Suprapubic skin (tissue), 4 donors: ENCODE measurements around the gene ACAP3. TPM values are rescaled to one million over a fixed set of nuclear protein-coding genes. Genes with fewer than 3 reads are reported as not detected.

Experiments used
- DNase-seq, 2 donors: peaks; one replicate each; pipeline ENCODE4 v3.0.0-alpha.2; 2019; ENCODE audit warnings: low spot score in 2 of 2
- H3K27ac ChIP-seq: fragments of 200-600 bp; sonication (generic); one replicate; pipeline ENCODE4 v1.5.1; 2019
- H3K27me3 ChIP-seq: fragments of 200-600 bp; sonication (generic); one replicate; pipeline ENCODE4 v1.5.1; 2019
- H3K36me3 ChIP-seq: fragments of 200-600 bp; sonication (generic); one replicate; pipeline ENCODE4 v1.5.1; 2019
- H3K4me1 ChIP-seq: fragments of 200-600 bp; sonication (generic); one replicate; pipeline ENCODE4 v1.5.1; 2019
- H3K4me3 ChIP-seq: fragments of 200-600 bp; sonication (generic); one replicate; pipeline ENCODE4 v1.5.1; 2019; ENCODE audit warnings: mild to moderate bottlenecking
- H3K9me3 ChIP-seq: fragments of 200-600 bp; sonication (generic); one replicate; pipeline ENCODE4 v1.5.1; 2019
- EP300 ChIP-seq: sonication (generic); formaldehyde crosslinking; IDR thresholded peaks from one replicate; pipeline ENCODE4 v1.6.1; 2017; ENCODE audit warnings: antibody characterized with exemption
- POLR2A ChIP-seq, 2 donors: fragments of 450-650 bp; IDR thresholded peaks; one replicate each; pipeline ENCODE4 v1.6.1; 2017; ENCODE audit warnings: antibody characterized with exemption in 2 of 2, mild to moderate bottlenecking in 2 of 2, moderate library complexity in 2 of 2
- POLR2AphosphoS5 ChIP-seq, 3 donors: sonication (generic); formaldehyde crosslinking; IDR thresholded peaks; one replicate each; pipeline ENCODE4 v1.6.1; 2017; ENCODE audit warnings: antibody characterized with exemption in 3 of 3
- WGBS: methylation state at CpG from one replicate; pipeline ENCODE4 v1.1.5; 2018; 5-methylcytosine and 5-hydroxymethylcytosine counted together
- total RNA-seq, 4 donors: library from RNA; depleted of rRNA; stranded (reverse); fragments of >200 nt; gene quantifications; one replicate each; pipeline ENCODE4 v1.1.0, GENCODE V29; 2016
- TF ChIP-seq, protein P1 (sequence below), 2 donors: fragments of 200-600 bp in 1 of 2; fragments of 450-650 bp in 1 of 2; sonication (generic) in 1 of 2; IDR thresholded peaks; one replicate each; pipeline ENCODE4 v1.5.1; 2016 to 2019; ENCODE audit warnings: antibody characterized with exemption in 2 of 2, mild to moderate bottlenecking in 1 of 2, moderate library complexity in 1 of 2

ACAP3 gene
- total RNA-seq, 4 donors from 2014 or later = 112 to 309 (median 148) TPM

DNA sequence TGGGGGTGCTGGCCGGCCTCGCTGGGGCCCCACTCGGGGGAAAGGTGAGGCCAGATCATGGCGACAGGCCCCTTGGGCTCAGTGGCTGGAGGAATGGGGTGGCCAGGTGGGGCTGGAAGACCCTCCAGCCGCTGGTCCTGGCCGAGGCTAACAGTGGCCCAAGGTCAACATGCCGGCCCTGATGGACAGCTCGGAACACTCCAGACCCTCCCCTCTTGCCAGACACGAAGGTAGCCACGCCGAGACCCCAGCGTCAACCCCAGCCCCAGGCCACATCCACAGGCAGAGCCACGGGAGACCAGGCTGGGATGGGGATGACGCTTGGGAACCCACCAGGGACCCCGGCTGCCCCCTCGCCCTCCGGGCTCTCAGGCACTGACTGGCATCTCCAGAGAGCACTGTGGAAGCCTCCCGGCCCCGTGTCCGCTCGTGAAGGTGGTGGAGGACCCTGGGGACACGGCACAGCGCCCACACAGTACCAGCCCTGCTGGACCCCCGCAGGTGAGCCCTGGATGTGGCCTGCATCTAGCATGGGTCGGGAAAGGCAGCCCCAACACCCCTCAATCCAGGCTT, 60.3 kb downstream of the ACAP3 start:
- Histone ChIP-seq H3K4me1 (peaks cover 28% of the 10 kb centered on the region), H3K27me3 (peaks cover 30% of the 10 kb centered on the region), H3K9me3 (no peaks in the 10 kb centered on the region), H3K27ac (no peak overlapping the region), H3K36me3 (peaks cover 5% of the 10 kb centered on the region), H3K4me3 (no peak overlapping the region)
- no CpG with 5 or more reads among the region's 25 CpGs for WGBS
- TF ChIP-seq, protein P1, sequence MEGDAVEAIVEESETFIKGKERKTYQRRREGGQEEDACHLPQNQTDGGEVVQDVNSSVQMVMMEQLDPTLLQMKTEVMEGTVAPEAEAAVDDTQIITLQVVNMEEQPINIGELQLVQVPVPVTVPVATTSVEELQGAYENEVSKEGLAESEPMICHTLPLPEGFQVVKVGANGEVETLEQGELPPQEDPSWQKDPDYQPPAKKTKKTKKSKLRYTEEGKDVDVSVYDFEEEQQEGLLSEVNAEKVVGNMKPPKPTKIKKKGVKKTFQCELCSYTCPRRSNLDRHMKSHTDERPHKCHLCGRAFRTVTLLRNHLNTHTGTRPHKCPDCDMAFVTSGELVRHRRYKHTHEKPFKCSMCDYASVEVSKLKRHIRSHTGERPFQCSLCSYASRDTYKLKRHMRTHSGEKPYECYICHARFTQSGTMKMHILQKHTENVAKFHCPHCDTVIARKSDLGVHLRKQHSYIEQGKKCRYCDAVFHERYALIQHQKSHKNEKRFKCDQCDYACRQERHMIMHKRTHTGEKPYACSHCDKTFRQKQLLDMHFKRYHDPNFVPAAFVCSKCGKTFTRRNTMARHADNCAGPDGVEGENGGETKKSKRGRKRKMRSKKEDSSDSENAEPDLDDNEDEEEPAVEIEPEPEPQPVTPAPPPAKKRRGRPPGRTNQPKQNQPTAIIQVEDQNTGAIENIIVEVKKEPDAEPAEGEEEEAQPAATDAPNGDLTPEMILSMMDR (IDR thresholded peaks at IDR 0.05) = no peak
- TF ChIP-seq POLR2A (IDR thresholded peaks at IDR 0.05) = no peak
- no peak for TF ChIP-seq EP300
- TF ChIP-seq POLR2AphosphoS5 (IDR thresholded peaks at IDR 0.05) = no peak
- peak in 1 of 2 donors; percentile 52 for DNase-seq

DNA sequence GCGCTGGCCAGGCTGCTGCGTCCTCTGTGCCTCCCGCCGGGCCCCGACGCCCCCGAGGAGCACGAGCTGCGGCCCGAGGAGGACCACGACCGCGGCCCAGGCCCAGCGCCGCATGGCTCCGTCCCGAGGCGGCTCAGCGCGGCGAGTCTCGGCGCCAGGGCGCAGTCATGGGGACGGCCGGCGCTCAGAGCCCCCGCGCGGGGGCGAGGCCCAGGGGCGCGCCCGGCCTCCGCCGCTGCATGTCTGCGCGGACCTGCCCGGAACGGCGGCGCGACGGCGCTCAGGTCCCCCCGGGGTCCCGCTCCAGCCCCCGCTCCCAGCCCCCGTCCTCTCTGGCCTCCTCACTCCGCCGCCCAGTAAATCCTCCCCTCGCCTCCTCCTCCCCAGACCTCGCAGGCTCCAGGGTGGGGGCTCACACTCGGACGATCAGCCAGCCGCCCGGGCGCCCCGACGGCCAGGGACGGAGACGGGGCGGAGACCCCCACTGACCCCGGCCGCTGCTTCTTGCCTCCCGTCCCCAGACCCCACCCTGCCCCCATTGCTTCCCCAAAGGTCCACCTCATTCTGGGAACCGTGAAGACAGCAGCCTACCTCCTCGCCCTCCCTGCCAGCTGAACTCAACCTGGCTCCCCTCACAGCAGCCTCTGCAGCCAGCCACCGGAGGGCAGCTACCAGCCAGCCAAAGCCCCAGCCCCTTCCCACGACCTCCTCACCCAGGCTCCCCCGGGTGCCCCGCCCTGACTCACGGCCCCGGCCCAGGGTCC, 61.0 kb downstream of the ACAP3 start, which contains the start of gene C1QTNF12:
TSS of gene C1QTNF12 (minus strand) at position 146 of the 764 bp plus-strand sequence. CDS start at position 114, 32 bp downstream.
- Histone ChIP-seq H3K4me3 (peak within 1 kb of the TSS; percentile 33), H3K9me3 (no peaks in the 10 kb centered on the region), H3K4me1 (peaks cover 28% of the 10 kb centered on the region), H3K27me3 (peaks cover 30% of the 10 kb centered on the region), H3K27ac (no peak within 1 kb of the TSS), H3K36me3 (no peaks in the 10 kb centered on the region)
- DNase-seq = peak in 1 of 2 donors; percentile 53
- TF ChIP-seq POLR2AphosphoS5 (IDR thresholded peaks at IDR 0.05) (no peak), EP300 (no peak), POLR2A (IDR thresholded peaks at IDR 0.05) (no peak)
- TF ChIP-seq, protein P1 (IDR thresholded peaks at IDR 0.05) = no peak
- WGBS = 8% methylated on average over 17 of the region's 74 CpGs

DNA sequence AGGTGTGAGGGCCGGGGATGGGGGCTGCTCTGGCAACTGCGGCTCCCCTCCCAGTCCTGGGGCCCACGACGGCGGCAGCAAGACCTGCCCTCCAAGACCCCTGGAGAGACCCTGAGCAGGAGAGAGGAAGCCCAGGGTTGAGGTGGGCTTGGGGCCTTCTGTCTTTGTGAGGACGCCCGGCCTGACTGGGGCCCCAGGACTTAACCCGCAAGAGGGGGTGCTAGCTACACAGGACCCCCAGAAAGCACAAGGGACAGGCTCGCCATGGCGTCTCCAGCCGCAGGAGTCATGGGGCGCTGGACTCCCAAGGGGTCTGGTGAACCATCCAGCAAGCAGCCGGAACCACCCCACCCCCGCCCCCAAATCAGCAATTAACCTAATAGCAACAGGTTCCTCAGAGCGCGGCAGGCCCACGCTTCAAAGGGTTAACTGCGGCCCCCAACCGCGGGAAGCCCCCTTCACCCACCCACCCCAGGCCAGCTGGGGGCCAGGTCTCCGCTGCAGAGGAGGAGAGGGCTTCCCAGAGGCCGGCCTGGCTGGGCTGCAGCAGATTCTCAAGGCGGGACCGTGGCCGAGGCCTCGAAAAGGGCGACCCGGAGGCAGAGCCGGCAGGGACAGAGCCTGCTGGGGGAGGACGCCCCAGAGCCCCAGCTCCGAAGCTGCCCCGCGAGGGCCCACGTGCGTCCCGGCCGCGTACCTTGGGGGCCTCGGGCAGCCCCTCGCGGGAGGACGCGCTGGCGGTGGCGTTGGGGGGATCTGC, 61.7 kb downstream of the ACAP3 start:
- no peak for TF ChIP-seq EP300
- TF ChIP-seq POLR2A (IDR thresholded peaks at IDR 0.05) = no peak
- TF ChIP-seq POLR2AphosphoS5 (IDR thresholded peaks at IDR 0.05) = no peak
- TF ChIP-seq, protein P1 (IDR thresholded peaks at IDR 0.05) = no peak
- peak in 1 of 2 donors; percentile 59 for DNase-seq
- H3K9me3 ChIP-seq = no peaks in the 10 kb centered on the region
- H3K27me3 ChIP-seq = peaks cover 30% of the 10 kb centered on the region
- H3K4me1 ChIP-seq = peaks cover 26% of the 10 kb centered on the region
- no peak overlapping the region for H3K27ac ChIP-seq
- H3K4me3 ChIP-seq = peak overlapping the region; percentile 33
- no peaks in the 10 kb centered on the region for H3K36me3 ChIP-seq
- 12% methylated on average over 11 of the region's 45 CpGs for WGBS

DNA sequence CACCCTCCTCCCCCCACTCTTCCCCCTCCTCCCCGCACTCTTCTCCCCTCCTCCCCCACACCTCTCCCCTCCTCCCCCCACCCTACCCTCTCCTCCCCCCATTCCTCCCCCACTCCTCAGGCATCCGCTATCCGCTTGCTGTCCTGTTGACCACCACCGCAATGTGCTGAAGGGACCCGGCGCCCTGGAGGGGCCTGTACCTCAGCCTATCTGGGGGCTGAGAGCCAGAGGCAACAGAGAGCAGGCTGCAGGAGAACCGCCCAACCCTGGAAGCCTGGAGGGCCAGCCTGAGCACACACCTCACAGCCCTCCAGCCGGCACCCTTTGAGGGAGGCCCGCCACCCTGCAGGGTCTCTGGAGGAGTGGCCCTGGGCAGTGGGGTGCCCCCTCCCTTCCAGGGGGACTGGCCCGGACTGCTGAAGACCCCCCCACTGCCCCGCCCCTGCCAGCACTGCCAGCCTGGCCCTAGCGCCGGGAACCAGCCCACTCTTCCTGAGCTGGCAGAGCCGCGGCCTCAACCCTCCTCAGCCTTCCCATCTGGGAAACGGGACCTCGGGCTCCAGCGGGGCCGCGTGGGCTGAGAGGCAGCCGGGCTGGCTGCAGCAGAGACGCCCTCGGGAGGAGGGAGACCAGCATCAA, 62.4 kb downstream of the ACAP3 start:
- peaks cover 30% of the 10 kb centered on the region for H3K27me3 ChIP-seq
- 67% methylated on average over 3 of the region's 23 CpGs for WGBS
- no peak for TF ChIP-seq POLR2AphosphoS5 (IDR thresholded peaks at IDR 0.05)
- TF ChIP-seq EP300 = no peak
- no peak for TF ChIP-seq POLR2A (IDR thresholded peaks at IDR 0.05)
- TF ChIP-seq, protein P1 (IDR thresholded peaks at IDR 0.05) = no peak
- no peaks in the 10 kb centered on the region for H3K36me3 ChIP-seq
- H3K27ac ChIP-seq = no peak overlapping the region
- no peak overlapping the region for H3K4me3 ChIP-seq
- no peak for DNase-seq
- peaks cover 23% of the 10 kb centered on the region for H3K4me1 ChIP-seq
- no peaks in the 10 kb centered on the region for H3K9me3 ChIP-seq
